A673 (cell line): ENCODE results near the gene PSD2. TPM values are rescaled to one million over a fixed set of nuclear protein-coding genes. Genes with fewer than 3 reads are reported as not detected.

Experiments used
- BruUV-seq: library from RNA; stranded (reverse); fragments of 400-500 nt; replicated peaks from 2 replicates; lab custom pipeline; 2021; lab: Mats Ljungman, UMichigan
- CTCF ChIA-PET: fragments of 300-600 bp; sonication (Branson Sonifier 250); formaldehyde crosslinking; loops from one replicate; lab custom pipeline; 2022; ENCODE audit warnings: antibody characterized with exemption; lab: Charles Lee
- POLR2A ChIA-PET: fragments of 300-600 bp; sonication (Branson Sonifier 250); formaldehyde crosslinking; loops from one replicate; lab custom pipeline; 2022; ENCODE audit warnings: antibody characterized with exemption; ENCODE audit not compliant: low non-redundant PET; lab: Charles Lee
- DNase-seq: peaks from one replicate; pipeline ENCODE4 v3.0.0-alpha.2; 2015; ENCODE audit warnings: low spot score
- H3K27ac ChIP-seq: fragments of 200-600 bp; sonication (generic); 2 replicates; pipeline ENCODE4 v1.5.1; 2016; ENCODE audit warnings: mixed run types, low read depth, mild to moderate bottlenecking, mixed read lengths, antibody characterized with exemption, low read length; ENCODE audit not compliant: poor library complexity, severe bottlenecking
- H3K27me3 ChIP-seq: fragments of 200-600 bp; sonication (generic); replicated peaks from 2 replicates; pipeline ENCODE4 v1.6.1; 2017; ENCODE audit warnings: mixed run types, low read depth, mild to moderate bottlenecking, mixed read lengths, antibody characterized with exemption, low read length; ENCODE audit not compliant: insufficient read depth, poor library complexity
- H3K36me3 ChIP-seq: fragments of 200-600 bp; sonication (generic); 2 replicates; pipeline ENCODE4 v1.6.1; 2016; ENCODE audit warnings: mixed run types, mild to moderate bottlenecking, mixed read lengths, antibody characterized with exemption, low read length; ENCODE audit not compliant: insufficient read depth, poor library complexity, severe bottlenecking
- H3K4me1 ChIP-seq: fragments of 200-600 bp; sonication (generic); 2 replicates; pipeline ENCODE4 v1.6.1; 2017; ENCODE audit warnings: mixed run types, mild to moderate bottlenecking, mixed read lengths, antibody characterized with exemption, low read length; ENCODE audit not compliant: insufficient read depth, poor library complexity, severe bottlenecking
- H3K4me3 ChIP-seq: fragments of 200-600 bp; sonication (generic); 2 replicates; pipeline ENCODE4 v1.5.1; 2016; ENCODE audit warnings: low read depth, mixed run types, mild to moderate bottlenecking, mixed read lengths, low read length; ENCODE audit not compliant: poor library complexity, severe bottlenecking
- H3K9me3 ChIP-seq: fragments of 200-600 bp; sonication (generic); 2 replicates; pipeline ENCODE4 v1.6.1; 2016; ENCODE audit warnings: mixed run types, low read depth, mild to moderate bottlenecking, mixed read lengths, antibody characterized with exemption, low read length; ENCODE audit not compliant: poor library complexity, severe bottlenecking
- EZH2 ChIP-seq: fragments of 200-600 bp; sonication (generic); IDR thresholded peaks from 2 replicates; pipeline ENCODE4 v1.6.1; 2017; ENCODE audit warnings: borderline replicate concordance, low read depth, mild to moderate bottlenecking, mixed read lengths, antibody characterized with exemption, low read length; ENCODE audit not compliant: poor library complexity, severe bottlenecking
- intact Hi-C: fragments of 100-400 bp; cut with micrococcal nuclease; formaldehyde crosslinking; loops from one replicate; pipeline ENCODE4 v1.10.0; 2022; ENCODE audit not compliant: unreplicated experiment
- total RNA-seq: library from RNA; stranded (reverse); gene quantifications from 2 replicates; pipeline ENCODE4 v1.2.3, GENCODE V29; 2021
- TF ChIP-seq, protein P1 (sequence below): fragments of 300-800, 200-600 bp; sonication (generic); conservative IDR thresholded peaks from 2 replicates; pipeline ENCODE4 v1.5.1; 2017; ENCODE audit warnings: low read depth, mild to moderate bottlenecking, antibody characterized with exemption, low read length, moderate library complexity, mixed read lengths

Gene PSD2
- total RNA-seq, 1 experiment from 2014 or later, result 0.26 TPM

GRCh38 chr5:139862803-139863202 is 67.2 kb downstream of the PSD2 start:
- H3K4me1 ChIP-seq, result no peaks in the 10 kb centered on the region
- no peak overlapping the region for H3K27ac ChIP-seq
- ChIA-PET CTCF (no interaction called here), POLR2A (no interaction called here)
- no TSS peak for BruUV-seq
- H3K4me3 ChIP-seq, result no peak overlapping the region
- H3K36me3 ChIP-seq, result no peaks in the 10 kb centered on the region
- TF ChIP-seq EZH2, result no peak
- TF ChIP-seq, protein P1, sequence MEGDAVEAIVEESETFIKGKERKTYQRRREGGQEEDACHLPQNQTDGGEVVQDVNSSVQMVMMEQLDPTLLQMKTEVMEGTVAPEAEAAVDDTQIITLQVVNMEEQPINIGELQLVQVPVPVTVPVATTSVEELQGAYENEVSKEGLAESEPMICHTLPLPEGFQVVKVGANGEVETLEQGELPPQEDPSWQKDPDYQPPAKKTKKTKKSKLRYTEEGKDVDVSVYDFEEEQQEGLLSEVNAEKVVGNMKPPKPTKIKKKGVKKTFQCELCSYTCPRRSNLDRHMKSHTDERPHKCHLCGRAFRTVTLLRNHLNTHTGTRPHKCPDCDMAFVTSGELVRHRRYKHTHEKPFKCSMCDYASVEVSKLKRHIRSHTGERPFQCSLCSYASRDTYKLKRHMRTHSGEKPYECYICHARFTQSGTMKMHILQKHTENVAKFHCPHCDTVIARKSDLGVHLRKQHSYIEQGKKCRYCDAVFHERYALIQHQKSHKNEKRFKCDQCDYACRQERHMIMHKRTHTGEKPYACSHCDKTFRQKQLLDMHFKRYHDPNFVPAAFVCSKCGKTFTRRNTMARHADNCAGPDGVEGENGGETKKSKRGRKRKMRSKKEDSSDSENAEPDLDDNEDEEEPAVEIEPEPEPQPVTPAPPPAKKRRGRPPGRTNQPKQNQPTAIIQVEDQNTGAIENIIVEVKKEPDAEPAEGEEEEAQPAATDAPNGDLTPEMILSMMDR, result 0 out of 2 replicates have a peak, but pooled peaks have one; percentile 21
- no peak for DNase-seq
- H3K9me3 ChIP-seq, result no peaks in the 10 kb centered on the region
- peaks cover 4% of the 10 kb centered on the region for H3K27me3 ChIP-seq
- intact Hi-C loops, result no loop called here

DNA sequence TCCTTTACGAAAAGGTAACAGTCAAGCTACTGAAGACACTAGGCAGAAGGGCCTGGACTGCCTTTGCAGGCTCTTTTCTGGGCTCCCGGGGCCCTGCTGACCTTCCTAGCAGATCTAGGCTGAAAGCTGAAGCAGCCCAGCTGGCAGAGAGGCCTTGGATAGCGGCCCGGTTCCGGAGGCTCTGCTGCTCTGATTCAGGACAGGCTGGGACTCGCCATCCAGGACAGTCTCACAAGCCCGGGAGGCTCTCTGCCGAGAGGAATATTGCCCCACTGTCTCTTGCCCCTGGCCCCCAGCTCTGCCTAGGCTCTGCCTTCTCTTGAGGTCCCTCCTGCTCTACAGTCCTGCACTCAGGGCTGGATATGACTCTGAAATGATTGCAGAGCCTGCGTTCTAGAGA is 67.8 kb downstream of the PSD2 start:
- no peak for DNase-seq
- CTCF ChIA-PET, result no interaction called here
- Histone ChIP-seq H3K9me3 (no peaks in the 10 kb centered on the region), H3K27ac (no peak overlapping the region), H3K4me3 (no peak overlapping the region), H3K27me3 (peaks cover 4% of the 10 kb centered on the region), H3K4me1 (no peaks in the 10 kb centered on the region), H3K36me3 (no peaks in the 10 kb centered on the region)
- POLR2A ChIA-PET, result no interaction called here
- no TSS peak for BruUV-seq
- TF ChIP-seq, protein P1, result no peak
- no peak for TF ChIP-seq EZH2
- intact Hi-C loops, result no loop called here

DNA sequence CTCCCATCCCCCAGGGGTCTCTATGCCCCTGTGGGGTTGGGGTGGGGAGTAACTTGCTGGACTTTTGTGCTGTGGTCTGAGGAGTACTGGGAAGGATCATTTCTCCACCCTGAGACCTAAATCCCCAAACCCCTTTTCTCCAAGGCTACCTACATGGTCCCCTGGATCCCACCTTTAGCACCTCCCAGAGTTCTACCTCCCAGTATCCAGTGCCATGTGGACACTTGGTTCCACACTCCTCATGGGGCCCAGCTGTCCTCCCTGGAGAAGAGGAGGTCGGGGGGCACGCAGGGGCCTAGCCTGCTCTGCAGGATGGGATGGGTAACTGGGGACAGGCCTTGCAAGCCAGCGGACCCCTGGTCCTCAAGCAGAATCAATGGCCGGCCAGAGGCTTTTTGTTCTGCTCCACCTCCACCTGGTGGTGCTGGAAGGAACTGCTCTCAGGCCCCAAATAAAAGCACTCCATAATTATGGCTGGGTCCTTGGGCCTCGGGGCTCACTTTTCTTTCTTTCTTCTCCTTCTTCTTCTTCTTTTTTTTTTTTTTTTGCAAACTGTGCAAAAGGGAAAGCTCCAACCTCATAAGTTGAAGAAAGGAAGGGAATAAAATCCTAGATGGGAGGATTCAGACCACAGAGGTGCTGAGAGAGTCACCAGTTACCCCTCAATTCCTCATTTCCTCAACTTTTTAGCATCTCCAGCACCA is 68.4 kb downstream of the PSD2 start:
- ChIA-PET CTCF (interaction anchor here (0.6 kb wide), 1 partner anchor 172 kb away, joined by 7 read pairs; no protein-coding TSS in a partner anchor), POLR2A (no interaction called here)
- Histone ChIP-seq H3K4me3 (no peak overlapping the region), H3K9me3 (no peaks in the 10 kb centered on the region), H3K27ac (no peak overlapping the region), H3K27me3 (peaks cover 4% of the 10 kb centered on the region), H3K4me1 (no peaks in the 10 kb centered on the region), H3K36me3 (no peaks in the 10 kb centered on the region)
- no peak for TF ChIP-seq EZH2
- TF ChIP-seq, protein P1, result peak; percentile 89
- intact Hi-C loops, result loop anchor here (1.0 to 2.0 kb wide), 2 partner anchors 77 to 105 kb away; no protein-coding TSS in a partner anchor
- BruUV-seq, result no TSS peak
- DNase-seq, result peak; percentile 67
